Measurements from ENCODE around the gene SBSN.

Gene SBSN

DNA sequence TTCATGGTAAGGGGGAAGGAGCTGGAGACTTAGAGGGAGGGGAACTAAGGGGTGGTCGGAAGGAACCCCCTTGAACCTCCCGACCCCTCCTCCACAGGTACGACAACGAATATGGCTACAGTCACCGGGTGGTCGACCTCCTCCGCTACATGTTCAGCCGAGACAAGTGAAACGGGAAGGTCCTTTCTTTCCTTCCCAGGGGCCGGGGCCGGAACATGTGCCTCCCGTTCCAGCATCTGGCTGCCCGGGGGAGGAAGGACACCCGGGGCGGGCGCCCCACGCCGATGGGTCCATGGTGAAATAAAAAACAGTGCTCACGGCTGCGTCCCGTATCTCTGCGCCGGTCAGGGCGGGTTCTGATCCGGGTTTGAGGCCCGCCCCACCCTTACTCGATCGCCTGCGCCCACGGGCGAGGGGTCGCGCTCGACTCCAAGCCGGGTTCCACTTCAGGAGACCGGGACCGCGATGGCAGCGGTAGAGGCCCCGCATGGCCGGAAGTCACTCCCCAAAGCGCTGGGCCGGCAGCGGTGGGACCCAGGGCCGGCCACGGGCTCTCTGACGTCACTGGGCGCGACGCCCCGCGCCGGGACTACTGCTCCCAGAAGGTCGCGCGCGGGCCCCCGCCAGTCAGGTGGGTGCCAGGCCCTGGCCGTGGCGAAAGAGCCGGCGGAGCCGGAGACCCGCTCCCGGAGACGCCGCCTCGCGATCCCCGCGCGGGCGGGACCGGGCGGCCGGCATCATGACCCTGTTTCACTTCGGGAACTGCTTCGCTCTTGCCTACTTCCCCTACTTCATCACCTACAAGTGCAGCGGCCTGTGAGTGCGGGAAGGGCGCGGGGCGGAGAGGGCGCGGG, 17.1 kb upstream of the SBSN start, which contains the start of gene TMEM147:
TSS of gene TMEM147 (plus strand) at position 626 of the 854 bp plus-strand sequence. CDS start at position 740, 114 bp downstream.
- H3K4me2 ChIP-seq (ENCODE audit: low read length): peak within 1 kb of the TSS; percentile 93
- H3K4ac ChIP-seq (ENCODE audit: low read depth, low read length): peak within 1 kb of the TSS; percentile 77
- peak within 1 kb of the TSS; percentile 96 for H3K9ac ChIP-seq (ENCODE audit: low read length)
- H4K5ac ChIP-seq (ENCODE audit: low read length): no peak within 1 kb of the TSS
- H4K8ac ChIP-seq (ENCODE audit: low read depth, low read length): peak within 1 kb of the TSS; percentile 69
- H2BK5ac ChIP-seq (ENCODE audit: low read length): no peak within 1 kb of the TSS
- H2BK15ac ChIP-seq (replicated peaks; ENCODE audit: low read depth): no peak within 1 kb of the TSS
- no peak within 1 kb of the TSS for H2BK120ac ChIP-seq (ENCODE audit: low read depth, low read length)
- H3K56ac ChIP-seq (ENCODE audit: low read length): peak within 1 kb of the TSS; percentile 97
- WGBS (ENCODE audit: extremely low coverage, insufficient coverage, low lambda C conversion rate): no CpG with 5 or more reads among the region's 85 CpGs
- H3K79me1 ChIP-seq (ENCODE audit: low read length): peaks cover 30% of the 10 kb centered on the region
- H3K27me3 ChIP-seq (ENCODE audit: insufficient read depth, low read length, poor library complexity): no peaks in the 10 kb centered on the region
- peaks cover 6% of the 10 kb centered on the region for H3K4me1 ChIP-seq (ENCODE audit: control insufficient read depth, low read depth, low read length)
- peak within 1 kb of the TSS; percentile 93 for H2AK5ac ChIP-seq (ENCODE audit: low read length)
- H3K79me2 ChIP-seq (ENCODE audit: control insufficient read depth, insufficient read depth, low read length): peaks cover 21% of the 10 kb centered on the region
- peaks cover 2% of the 10 kb centered on the region for H3K36me3 ChIP-seq (ENCODE audit: control insufficient read depth, insufficient read depth, low read length)
- H3K4me3 ChIP-seq (ENCODE audit: low read length): peak within 1 kb of the TSS; percentile 93
- peak within 1 kb of the TSS; percentile 59 for H3K23ac ChIP-seq (ENCODE audit: low read length)
- DNase-seq: peak; percentile 92
- no peak within 1 kb of the TSS for H3K27ac ChIP-seq (ENCODE audit: low read depth, low read length)
- peak within 1 kb of the TSS; percentile 70 for H3K18ac ChIP-seq (ENCODE audit: low read length)

DNA sequence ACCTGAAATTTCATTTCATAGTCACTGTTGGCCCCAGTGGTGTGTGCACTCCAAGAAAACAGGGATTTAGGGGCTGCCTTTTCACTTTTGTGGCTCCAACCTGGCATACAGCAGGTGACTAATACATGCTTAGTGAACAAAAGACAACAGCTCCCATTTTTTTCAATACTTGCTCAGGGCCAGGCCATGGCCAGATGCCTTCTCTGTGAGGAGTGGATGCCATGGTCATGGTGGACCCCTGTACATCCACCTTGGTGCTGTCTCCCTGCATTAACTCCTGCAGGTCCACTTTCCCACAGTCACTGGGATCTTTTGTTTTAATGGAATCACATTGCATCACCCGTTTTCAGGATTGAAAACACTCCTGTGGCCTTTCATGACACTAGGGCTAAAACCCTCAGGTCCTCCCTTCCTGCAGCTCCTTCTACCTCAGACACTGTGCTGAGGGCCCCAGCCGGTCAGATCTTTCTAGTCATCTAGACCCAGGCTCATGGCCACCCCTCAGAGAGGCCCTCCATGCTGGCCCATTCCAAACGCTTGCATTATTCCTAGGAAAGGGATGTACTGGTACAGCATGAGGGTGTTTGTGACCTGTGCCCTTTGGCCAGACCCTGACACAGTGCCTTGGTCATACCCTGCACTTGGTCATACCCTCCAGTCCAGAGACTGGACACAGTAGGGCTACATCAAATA, 16.1 kb upstream of the SBSN start:
- no peak for DNase-seq
- Histone ChIP-seq H2BK120ac (ENCODE audit: low read depth, low read length) (no peak overlapping the region), H3K79me1 (ENCODE audit: low read length) (peaks cover 30% of the 10 kb centered on the region), H3K79me2 (ENCODE audit: control insufficient read depth, insufficient read depth, low read length) (peaks cover 21% of the 10 kb centered on the region), H2AK5ac (ENCODE audit: low read length) (peak overlapping the region; percentile 5), H4K8ac (ENCODE audit: low read depth, low read length) (no peak overlapping the region), H2BK5ac (ENCODE audit: low read length) (no peak overlapping the region), H3K27me3 (ENCODE audit: insufficient read depth, low read length, poor library complexity) (no peaks in the 10 kb centered on the region), H3K4me1 (ENCODE audit: control insufficient read depth, low read depth, low read length) (peaks cover 6% of the 10 kb centered on the region), H3K56ac (ENCODE audit: low read length) (peak overlapping the region; percentile 97), H3K36me3 (ENCODE audit: control insufficient read depth, insufficient read depth, low read length) (peaks cover 2% of the 10 kb centered on the region), H3K9ac (ENCODE audit: low read length) (peak overlapping the region; percentile 92), H3K23ac (ENCODE audit: low read length) (peak overlapping the region; percentile 20), H3K4ac (ENCODE audit: low read depth, low read length) (no peak overlapping the region), H2BK15ac (replicated peaks; ENCODE audit: low read depth) (no peak overlapping the region), H3K4me3 (ENCODE audit: low read length) (peak overlapping the region; percentile 87), H3K4me2 (ENCODE audit: low read length) (peak overlapping the region; percentile 93), H4K5ac (ENCODE audit: low read length) (no peak overlapping the region), H3K18ac (ENCODE audit: low read length) (no peak overlapping the region), H3K27ac (ENCODE audit: low read depth, low read length) (no peak overlapping the region)
- WGBS (ENCODE audit: extremely low coverage, insufficient coverage, low lambda C conversion rate): no CpG with 5 or more reads among the region's 3 CpGs

DNA sequence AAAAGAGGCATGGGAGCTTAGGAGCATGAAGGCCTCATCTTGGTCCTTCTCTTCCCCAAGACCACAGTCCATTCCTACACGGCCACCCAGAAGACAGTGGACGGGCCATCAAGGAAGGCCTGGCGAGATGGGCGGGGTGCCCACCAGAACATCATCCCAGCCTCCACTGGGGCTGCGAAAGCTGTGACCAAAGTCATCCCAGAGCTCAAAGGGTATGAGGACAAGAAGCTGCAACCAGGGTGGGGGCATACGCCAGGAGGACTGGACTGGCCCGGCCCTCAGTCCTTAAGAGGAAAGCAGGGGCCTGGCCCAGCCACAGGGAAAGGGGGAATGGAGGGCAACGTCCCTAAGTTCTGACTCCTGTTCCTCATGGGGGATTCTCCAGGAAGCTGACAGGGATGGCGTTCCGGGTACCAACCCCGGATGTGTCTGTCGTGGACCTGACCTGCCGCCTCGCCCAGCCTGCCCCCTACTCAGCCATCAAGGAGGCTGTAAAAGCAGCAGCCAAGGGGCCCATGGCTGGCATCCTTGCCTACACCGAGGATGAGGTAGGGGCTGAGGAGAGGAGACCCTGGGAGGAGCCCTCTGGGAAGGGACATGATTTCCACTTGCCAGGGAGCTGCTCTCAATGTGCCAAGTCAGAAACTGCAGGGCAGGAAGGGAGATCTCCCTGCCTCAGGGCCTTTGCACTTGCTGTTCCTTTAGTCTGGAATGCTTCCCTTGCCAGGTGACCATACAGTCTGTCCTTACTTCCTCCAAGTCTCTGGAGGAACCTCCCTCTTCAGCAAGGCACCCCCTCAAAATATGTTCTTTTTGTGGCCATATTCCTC, 15.4 kb upstream of the SBSN start:
- Histone ChIP-seq H2BK5ac (ENCODE audit: low read length) (no peak overlapping the region), H3K18ac (ENCODE audit: low read length) (no peak overlapping the region), H3K79me1 (ENCODE audit: low read length) (peaks cover 30% of the 10 kb centered on the region), H3K4ac (ENCODE audit: low read depth, low read length) (no peak overlapping the region), H4K5ac (ENCODE audit: low read length) (no peak overlapping the region), H2BK120ac (ENCODE audit: low read depth, low read length) (no peak overlapping the region), H3K4me1 (ENCODE audit: control insufficient read depth, low read depth, low read length) (peaks cover 6% of the 10 kb centered on the region), H3K27me3 (ENCODE audit: insufficient read depth, low read length, poor library complexity) (no peaks in the 10 kb centered on the region), H2AK5ac (ENCODE audit: low read length) (no peak overlapping the region), H3K4me2 (ENCODE audit: low read length) (no peak overlapping the region), H3K36me3 (ENCODE audit: control insufficient read depth, insufficient read depth, low read length) (peaks cover 2% of the 10 kb centered on the region), H3K4me3 (ENCODE audit: low read length) (no peak overlapping the region), H3K79me2 (ENCODE audit: control insufficient read depth, insufficient read depth, low read length) (peaks cover 21% of the 10 kb centered on the region), H3K23ac (ENCODE audit: low read length) (no peak overlapping the region), H3K27ac (ENCODE audit: low read depth, low read length) (no peak overlapping the region), H3K9ac (ENCODE audit: low read length) (no peak overlapping the region), H4K8ac (ENCODE audit: low read depth, low read length) (no peak overlapping the region), H3K56ac (ENCODE audit: low read length) (no peak overlapping the region), H2BK15ac (replicated peaks; ENCODE audit: low read depth) (no peak overlapping the region)
- WGBS (ENCODE audit: extremely low coverage, insufficient coverage, low lambda C conversion rate): no CpG with 5 or more reads among the region's 15 CpGs
- DNase-seq: no peak

DNA sequence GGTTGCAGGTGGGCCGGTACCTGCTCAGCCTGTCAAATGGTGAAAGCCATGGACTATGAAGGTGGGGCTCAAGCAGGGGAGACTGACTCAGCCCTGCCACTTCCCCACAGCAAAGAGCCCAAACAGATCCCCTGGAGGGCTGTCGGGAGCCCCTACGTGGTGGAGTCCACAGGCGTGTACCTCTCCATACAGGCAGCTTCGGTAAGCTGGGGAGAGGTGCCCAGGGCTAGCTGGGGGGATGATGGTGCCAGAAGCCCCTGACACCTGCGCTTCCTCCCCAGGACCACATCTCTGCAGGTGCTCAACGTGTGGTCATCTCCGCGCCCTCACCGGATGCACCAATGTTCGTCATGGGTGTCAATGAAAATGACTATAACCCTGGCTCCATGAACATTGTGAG, 14.1 kb upstream of the SBSN start:
- Histone ChIP-seq H3K4me3 (ENCODE audit: low read length) (no peak overlapping the region), H4K8ac (ENCODE audit: low read depth, low read length) (no peak overlapping the region), H3K4me1 (ENCODE audit: control insufficient read depth, low read depth, low read length) (peaks cover 6% of the 10 kb centered on the region), H3K4ac (ENCODE audit: low read depth, low read length) (no peak overlapping the region), H2AK5ac (ENCODE audit: low read length) (no peak overlapping the region), H3K27me3 (ENCODE audit: insufficient read depth, low read length, poor library complexity) (no peaks in the 10 kb centered on the region), H3K9ac (ENCODE audit: low read length) (no peak overlapping the region), H3K23ac (ENCODE audit: low read length) (no peak overlapping the region), H3K56ac (ENCODE audit: low read length) (no peak overlapping the region), H2BK15ac (replicated peaks; ENCODE audit: low read depth) (no peak overlapping the region), H3K27ac (ENCODE audit: low read depth, low read length) (no peak overlapping the region), H3K18ac (ENCODE audit: low read length) (no peak overlapping the region), H3K79me1 (ENCODE audit: low read length) (peaks cover 27% of the 10 kb centered on the region), H3K79me2 (ENCODE audit: control insufficient read depth, insufficient read depth, low read length) (peaks cover 21% of the 10 kb centered on the region), H2BK120ac (ENCODE audit: low read depth, low read length) (no peak overlapping the region), H4K5ac (ENCODE audit: low read length) (no peak overlapping the region), H3K4me2 (ENCODE audit: low read length) (no peak overlapping the region), H2BK5ac (ENCODE audit: low read length) (no peak overlapping the region), H3K36me3 (ENCODE audit: control insufficient read depth, insufficient read depth, low read length) (no peaks in the 10 kb centered on the region)
- WGBS (ENCODE audit: extremely low coverage, insufficient coverage, low lambda C conversion rate): no CpG with 5 or more reads among the region's 11 CpGs
- no peak for DNase-seq

DNA sequence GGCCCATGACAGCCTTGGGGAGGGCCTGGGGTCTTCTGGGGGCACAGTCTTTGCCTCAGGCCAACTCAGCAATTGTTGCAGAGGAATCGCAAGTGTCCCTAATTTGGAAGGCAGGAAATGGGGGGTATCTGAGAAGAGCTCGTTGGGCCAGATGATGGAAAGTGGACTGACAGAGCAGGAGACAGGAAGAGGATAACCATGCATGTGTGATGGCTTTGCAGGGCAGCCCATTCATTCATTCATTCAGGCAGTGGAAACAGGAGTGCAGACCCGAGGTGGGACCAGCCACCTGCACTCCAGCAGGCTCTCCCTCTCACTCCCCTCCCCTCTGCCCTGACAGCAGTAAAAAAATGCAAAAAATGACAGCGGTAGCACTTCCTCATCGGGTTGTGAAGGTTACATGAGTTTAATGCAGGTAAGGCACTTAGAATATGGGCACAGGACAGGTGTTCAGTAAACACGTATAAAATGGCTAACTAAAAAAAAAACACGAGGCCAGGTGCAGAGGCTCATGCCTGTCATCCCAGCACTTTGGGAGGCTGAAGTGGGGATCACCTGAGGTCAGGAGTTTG, 12.3 kb upstream of the SBSN start:
- H4K8ac ChIP-seq (ENCODE audit: low read depth, low read length): no peak overlapping the region
- no peaks in the 10 kb centered on the region for H3K27me3 ChIP-seq (ENCODE audit: insufficient read depth, low read length, poor library complexity)
- H2BK120ac ChIP-seq (ENCODE audit: low read depth, low read length): no peak overlapping the region
- H3K4me3 ChIP-seq (ENCODE audit: low read length): no peak overlapping the region
- no peak overlapping the region for H3K9ac ChIP-seq (ENCODE audit: low read length)
- peaks cover 16% of the 10 kb centered on the region for H3K79me1 ChIP-seq (ENCODE audit: low read length)
- H3K79me2 ChIP-seq (ENCODE audit: control insufficient read depth, insufficient read depth, low read length): peaks cover 11% of the 10 kb centered on the region
- H4K5ac ChIP-seq (ENCODE audit: low read length): no peak overlapping the region
- H3K4me2 ChIP-seq (ENCODE audit: low read length): no peak overlapping the region
- no peaks in the 10 kb centered on the region for H3K36me3 ChIP-seq (ENCODE audit: control insufficient read depth, insufficient read depth, low read length)
- H3K56ac ChIP-seq (ENCODE audit: low read length): no peak overlapping the region
- no peak overlapping the region for H2AK5ac ChIP-seq (ENCODE audit: low read length)
- H3K23ac ChIP-seq (ENCODE audit: low read length): no peak overlapping the region
- DNase-seq: no peak
- no peak overlapping the region for H3K4ac ChIP-seq (ENCODE audit: low read depth, low read length)
- H3K27ac ChIP-seq (ENCODE audit: low read depth, low read length): no peak overlapping the region
- no peak overlapping the region for H2BK5ac ChIP-seq (ENCODE audit: low read length)
- H3K18ac ChIP-seq (ENCODE audit: low read length): no peak overlapping the region
- H2BK15ac ChIP-seq (replicated peaks; ENCODE audit: low read depth): no peak overlapping the region
- whole genome bisulfite sequencing (ENCODE audit: extremely low coverage, insufficient coverage, low lambda C conversion rate): no CpG with 5 or more reads among the region's 7 CpGs
- H3K4me1 ChIP-seq (ENCODE audit: control insufficient read depth, low read depth, low read length): peaks cover 4% of the 10 kb centered on the region
